ENCODE data around the gene MAPK11. TPM values are rescaled to one million over a fixed set of nuclear protein-coding genes. Genes with fewer than 3 reads are reported as not detected.
"Not testable (repeated sequence)": the region's sequence is repeated elsewhere in the genome, so short reads cannot be mapped to it uniquely, and the experiment has no call there.

Gene MAPK11
- total RNA-seq, 2 donors from 2014 or later = 3.7 to 4.0 TPM

DNA sequence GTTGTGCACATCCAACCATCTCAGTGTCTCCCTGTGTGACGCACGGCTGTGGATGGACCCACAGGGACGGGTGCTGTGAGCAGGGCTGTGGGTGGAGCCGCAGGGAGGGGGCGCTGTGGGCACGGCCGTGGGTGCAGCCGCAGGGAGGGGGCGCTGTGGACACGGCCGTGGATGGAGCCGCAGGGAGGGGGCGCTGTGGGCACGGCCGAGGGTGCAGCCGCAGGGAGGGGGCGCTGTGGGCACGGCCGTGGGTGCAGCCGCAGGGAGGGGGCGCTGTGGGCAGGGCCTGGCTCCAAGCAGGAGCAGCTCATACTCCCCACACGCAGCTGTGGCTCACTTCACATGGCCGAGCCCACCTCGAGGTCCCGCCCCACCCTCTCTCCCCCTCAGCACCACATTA lies 6.0 kb upstream of the MAPK11 start:
- Histone ChIP-seq H3K4me1 (peaks cover 0 to 21% of the 10 kb centered on the region in 2 donors), H3K27ac (peak overlapping the region in 1 of 2 donors; percentile 43), H3K27me3 (no peaks in the 10 kb centered on the region), H3K9me3 (no peaks in the 10 kb centered on the region), H3K4me3 (no peak overlapping the region), H3K36me3 (peaks cover 61% of the 10 kb centered on the region)
- no peak for DNase-seq (ENCODE audit: low spot score)
- TF ChIP-seq, protein P1, sequence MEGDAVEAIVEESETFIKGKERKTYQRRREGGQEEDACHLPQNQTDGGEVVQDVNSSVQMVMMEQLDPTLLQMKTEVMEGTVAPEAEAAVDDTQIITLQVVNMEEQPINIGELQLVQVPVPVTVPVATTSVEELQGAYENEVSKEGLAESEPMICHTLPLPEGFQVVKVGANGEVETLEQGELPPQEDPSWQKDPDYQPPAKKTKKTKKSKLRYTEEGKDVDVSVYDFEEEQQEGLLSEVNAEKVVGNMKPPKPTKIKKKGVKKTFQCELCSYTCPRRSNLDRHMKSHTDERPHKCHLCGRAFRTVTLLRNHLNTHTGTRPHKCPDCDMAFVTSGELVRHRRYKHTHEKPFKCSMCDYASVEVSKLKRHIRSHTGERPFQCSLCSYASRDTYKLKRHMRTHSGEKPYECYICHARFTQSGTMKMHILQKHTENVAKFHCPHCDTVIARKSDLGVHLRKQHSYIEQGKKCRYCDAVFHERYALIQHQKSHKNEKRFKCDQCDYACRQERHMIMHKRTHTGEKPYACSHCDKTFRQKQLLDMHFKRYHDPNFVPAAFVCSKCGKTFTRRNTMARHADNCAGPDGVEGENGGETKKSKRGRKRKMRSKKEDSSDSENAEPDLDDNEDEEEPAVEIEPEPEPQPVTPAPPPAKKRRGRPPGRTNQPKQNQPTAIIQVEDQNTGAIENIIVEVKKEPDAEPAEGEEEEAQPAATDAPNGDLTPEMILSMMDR (IDR thresholded peaks at IDR 0.05) = peak; percentile 81 to 87

DNA sequence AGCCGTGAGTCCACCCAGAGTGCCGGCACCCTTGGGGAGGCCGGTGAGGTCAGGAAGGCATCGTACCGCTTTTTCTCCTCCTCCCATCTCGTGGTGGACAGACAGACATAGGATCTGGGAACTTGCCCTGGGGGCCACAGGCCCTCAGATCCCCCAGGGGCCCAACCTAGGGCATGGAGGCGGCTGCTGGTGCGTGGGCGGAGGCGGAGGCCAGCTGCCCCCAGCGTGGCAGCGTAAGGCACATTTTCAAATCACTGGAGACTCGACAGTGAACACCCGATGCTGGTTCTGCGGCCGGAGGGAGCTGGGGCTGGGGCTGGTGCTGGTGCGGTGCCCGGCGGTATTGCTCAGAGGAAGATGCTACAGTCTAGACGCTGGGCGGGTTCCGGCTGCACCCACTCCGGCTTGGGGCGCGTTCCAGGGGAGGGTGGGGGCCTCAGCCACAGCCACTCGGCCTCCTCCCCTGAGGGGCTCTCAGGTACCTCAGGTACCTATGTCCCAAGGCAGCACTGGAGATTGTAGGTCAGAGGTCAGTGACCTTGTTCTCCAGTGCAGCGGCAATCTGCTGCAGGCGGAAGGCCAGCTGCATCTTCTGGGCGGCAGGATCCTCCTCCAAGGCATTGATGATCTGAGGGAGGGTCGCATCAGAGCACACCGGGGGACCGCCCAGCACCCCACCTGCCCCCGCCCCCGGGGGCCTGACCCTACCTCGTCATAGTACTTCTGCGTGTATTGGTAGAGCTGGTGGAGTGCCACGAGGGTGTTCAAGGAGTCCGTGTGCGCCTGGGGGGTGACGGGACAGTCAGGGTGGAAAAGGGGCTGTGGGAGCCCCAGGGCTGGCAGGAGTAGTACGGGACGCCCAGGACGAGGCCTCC lies 5.2 kb upstream of the MAPK11 start:
- DNase-seq (ENCODE audit: low spot score) = no peak
- no peak overlapping the region for H3K4me3 ChIP-seq
- H3K4me1 ChIP-seq = peaks cover 0 to 28% of the 10 kb centered on the region in 2 donors
- no peaks in the 10 kb centered on the region for H3K9me3 ChIP-seq
- H3K36me3 ChIP-seq = peaks cover 54% of the 10 kb centered on the region
- TF ChIP-seq, protein P1 (IDR thresholded peaks at IDR 0.05) = no peak
- no peaks in the 10 kb centered on the region for H3K27me3 ChIP-seq
- H3K27ac ChIP-seq = no peak overlapping the region

DNA sequence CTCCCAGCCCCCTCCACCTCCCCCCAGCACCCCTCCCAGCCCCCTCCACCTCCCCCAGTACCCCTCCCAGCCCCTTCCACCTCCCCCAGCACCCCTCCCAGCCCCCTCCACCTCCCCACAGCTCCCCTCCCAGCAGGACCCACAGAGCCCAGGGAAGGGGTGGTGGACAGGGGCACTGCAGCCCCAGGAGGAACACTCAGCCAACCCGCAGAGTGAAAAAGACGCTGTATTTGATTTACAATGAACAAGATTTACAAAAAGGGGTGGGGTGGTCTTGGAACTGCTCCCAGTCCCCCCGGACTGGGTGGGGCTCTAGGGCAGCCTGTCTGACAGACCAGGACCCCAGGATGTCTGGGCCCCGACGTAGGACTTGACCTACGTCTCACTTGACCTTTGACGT lies 4.6 kb upstream of the MAPK11 start:
- H3K27ac ChIP-seq = no peak overlapping the region
- peaks cover 0 to 33% of the 10 kb centered on the region in 2 donors for H3K4me1 ChIP-seq
- TF ChIP-seq, protein P1 (IDR thresholded peaks at IDR 0.05) = no peak
- peaks cover 47% of the 10 kb centered on the region for H3K36me3 ChIP-seq
- H3K9me3 ChIP-seq = no peaks in the 10 kb centered on the region
- no peak for DNase-seq (ENCODE audit: low spot score)
- H3K4me3 ChIP-seq = no peak overlapping the region
- H3K27me3 ChIP-seq = no peaks in the 10 kb centered on the region

DNA sequence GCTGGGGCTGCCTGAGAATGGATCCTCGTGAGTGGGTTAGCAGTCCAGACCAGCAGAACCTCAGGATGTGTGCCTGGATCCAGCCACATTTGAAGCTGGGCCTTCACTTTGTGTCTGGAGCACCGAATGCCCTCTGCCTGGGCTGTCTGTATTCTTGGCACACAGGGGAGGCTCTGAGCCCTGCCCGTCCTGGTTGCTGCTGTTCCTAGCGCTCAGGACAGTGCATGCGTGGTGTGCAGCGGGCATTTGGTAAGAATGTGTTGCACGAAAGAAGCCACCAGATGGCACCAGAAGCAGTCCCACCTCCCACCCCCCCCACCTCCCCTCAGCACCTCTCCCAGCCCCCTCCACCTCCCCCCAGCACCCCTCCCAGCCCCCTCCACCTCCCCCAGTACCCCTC lies 4.1 kb upstream of the MAPK11 start:
- H3K27ac ChIP-seq = no peak overlapping the region
- TF ChIP-seq, protein P1 (IDR thresholded peaks at IDR 0.05) = peak in 1 of 2 donors; percentile 50
- no peaks in the 10 kb centered on the region for H3K9me3 ChIP-seq
- H3K4me1 ChIP-seq = peaks cover 0 to 37% of the 10 kb centered on the region in 2 donors
- peaks cover 42% of the 10 kb centered on the region for H3K36me3 ChIP-seq
- DNase-seq (ENCODE audit: low spot score) = peak; percentile 68
- no peak overlapping the region for H3K4me3 ChIP-seq
- no peaks in the 10 kb centered on the region for H3K27me3 ChIP-seq

DNA sequence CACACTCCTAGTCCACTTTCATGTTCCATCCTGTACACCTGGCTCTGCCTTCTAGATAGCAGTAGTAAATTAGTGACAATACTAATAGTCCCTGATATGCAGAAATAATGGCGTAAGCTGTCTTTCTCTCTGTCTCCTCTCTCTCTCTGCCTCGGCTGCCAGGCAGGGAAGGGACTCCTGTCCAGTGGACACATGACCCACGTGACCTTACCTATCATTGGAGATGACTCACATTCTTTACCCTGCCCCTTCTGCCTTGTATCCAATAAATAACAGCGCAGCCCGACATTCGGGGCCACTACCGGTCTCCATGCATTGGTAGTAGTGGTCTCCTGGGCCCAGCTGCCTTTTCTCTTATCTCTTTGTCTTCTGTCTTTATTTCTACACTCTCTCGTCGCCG lies 3.6 kb upstream of the MAPK11 start:
- not testable (repeated sequence) for H3K4me3 ChIP-seq; H3K27me3 ChIP-seq; H3K27ac ChIP-seq; H3K9me3 ChIP-seq; DNase-seq (ENCODE audit: low spot score)
- Histone ChIP-seq H3K36me3 (peaks cover 37% of the 10 kb centered on the region), H3K4me1 (peaks cover 0 to 42% of the 10 kb centered on the region in 2 donors)

DNA sequence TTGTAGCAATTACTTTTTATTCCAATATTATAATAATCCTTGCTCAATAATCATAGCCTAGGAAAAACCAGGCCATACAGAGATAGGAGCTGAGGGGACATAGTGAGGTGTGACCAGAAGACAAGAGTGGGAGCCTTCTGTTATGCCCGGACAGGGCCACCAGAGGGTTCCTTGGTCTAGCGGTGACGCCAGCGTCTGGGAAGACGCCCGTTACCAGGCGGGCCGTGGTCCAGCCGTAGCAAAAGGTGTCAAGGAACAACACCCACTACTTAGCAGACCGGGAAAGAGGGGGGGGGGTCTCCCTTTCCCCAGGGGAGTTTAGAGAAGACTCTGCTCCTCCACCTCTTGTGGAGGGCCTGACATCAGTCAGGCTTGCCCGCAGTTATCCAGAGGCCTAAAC lies 3.2 kb upstream of the MAPK11 start:
- H3K4me3 ChIP-seq; DNase-seq (ENCODE audit: low spot score); H3K27ac ChIP-seq; H3K27me3 ChIP-seq; H3K9me3 ChIP-seq: not testable (repeated sequence)
- TF ChIP-seq, protein P1 (IDR thresholded peaks at IDR 0.05) = peak in 1 of 2 donors; percentile 18
- H3K4me1 ChIP-seq = peaks cover 0 to 47% of the 10 kb centered on the region in 2 donors
- H3K36me3 ChIP-seq = peaks cover 33% of the 10 kb centered on the region

Measured in right atrium auricular region (tissue), 2 donors.